HG03108 (cell line): ENCODE results near the gene CAMSAP1.
"Not testable (repeated sequence)": the region's sequence is repeated elsewhere in the genome, so short reads cannot be mapped to it uniquely, and the experiment has no call there.

Experiments used
- ATAC-seq: cut with Tn5 transposase; IDR thresholded peaks from one replicate; pipeline ENCODE4 v1.9.1; 2021; ENCODE audit warnings: moderate library complexity; ENCODE audit not compliant: unreplicated experiment

The CAMSAP1 gene

GRCh38 chr9:135901031-135901758, 6.2 kb downstream of the CAMSAP1 start:
- no peak for ATAC-seq

- ATAC-seq = no peak
Measured at GRCh38 chr9:135898634-135899407, 8.5 kb downstream of the CAMSAP1 start.

GRCh38 chr9:135896626-135897025, 10.7 kb downstream of the CAMSAP1 start:
- no peak for ATAC-seq

GRCh38 chr9:135896205-135896604, 11.1 kb downstream of the CAMSAP1 start:
- ATAC-seq = no peak

GRCh38 chr9:135895202-135895848, 12.0 kb downstream of the CAMSAP1 start:
- ATAC-seq = no peak

GRCh38 chr9:135893104-135893503, 14.2 kb downstream of the CAMSAP1 start:
- no peak for ATAC-seq

GRCh38 chr9:135892327-135892726, 15.0 kb downstream of the CAMSAP1 start:
- not testable (repeated sequence) for ATAC-seq

- ATAC-seq = no peak
Measured at GRCh38 chr9:135891027-135891631, 16.2 kb downstream of the CAMSAP1 start.

GRCh38 chr9:135890190-135891026, 16.9 kb downstream of the CAMSAP1 start:
- no peak for ATAC-seq

- ATAC-seq = no peak
Measured at GRCh38 chr9:135889564-135890189, 17.7 kb downstream of the CAMSAP1 start.

- no peak for ATAC-seq
Measured at GRCh38 chr9:135888766-135889394, 18.5 kb downstream of the CAMSAP1 start.

- no peak for ATAC-seq
Measured at GRCh38 chr9:135888126-135888765, 19.1 kb downstream of the CAMSAP1 start.

GRCh38 chr9:135887585-135888050, 19.7 kb downstream of the CAMSAP1 start:
- ATAC-seq = peak; percentile 58

GRCh38 chr9:135887021-135887507, 20.3 kb downstream of the CAMSAP1 start:
- peak; percentile 3 for ATAC-seq

- no peak for ATAC-seq
Measured at GRCh38 chr9:135886147-135886981, 21.0 kb downstream of the CAMSAP1 start.

- ATAC-seq = no peak
Measured at GRCh38 chr9:135885100-135885853, 22.1 kb downstream of the CAMSAP1 start.
